CD4-positive, CD25-positive, alpha-beta regulatory T cell (primary cell): ENCODE measurements around the gene NUP88. TPM values are rescaled to one million over a fixed set of nuclear protein-coding genes. Genes with fewer than 3 reads are reported as not detected.

Source experiments
- ATAC-seq, 2 donors: fragments of 150-1000 bp; cut with Tn5 transposase; one replicate each; pipeline ENCODE4 v1.10.0; 2021; ENCODE audit warnings: low read depth in 2 of 2, moderate number of reproducible peaks in 2 of 2, moderate library complexity in 1 of 2
- DNase-seq, 3 donors: peaks; one replicate each; pipeline versions ENCODE4 v3.0.0 to v3.0.0-alpha.2; 2012 to 2022; ENCODE audit warnings: mixed read lengths in 1 of 3
- H3K27ac ChIP-seq: one replicate; pipeline ENCODE4 v1.7.0; 2013; ENCODE audit warnings: mild to moderate bottlenecking, low read length; ENCODE audit not compliant: insufficient read depth, poor library complexity, severe bottlenecking
- H3K27me3 ChIP-seq: one replicate; pipeline ENCODE4 v1.7.0; 2013; ENCODE audit warnings: low read length; ENCODE audit not compliant: control insufficient read depth, insufficient read depth
- H3K36me3 ChIP-seq: one replicate; pipeline ENCODE4 v1.7.0; 2013; ENCODE audit warnings: mild to moderate bottlenecking, low read length, moderate library complexity; ENCODE audit not compliant: control insufficient read depth, insufficient read depth
- H3K4me1 ChIP-seq: 2 replicates; pipeline ENCODE4 v1.7.0; 2013; ENCODE audit warnings: mild to moderate bottlenecking, low read length; ENCODE audit not compliant: insufficient read depth, control insufficient read depth, poor library complexity, severe bottlenecking
- H3K4me3 ChIP-seq: one replicate; pipeline ENCODE4 v1.7.0; 2013; ENCODE audit warnings: low read depth, mild to moderate bottlenecking, low read length, moderate library complexity
- H3K9me3 ChIP-seq, 2 experiments: 1 replicate in 1 of 2; 2 replicates in 1 of 2; pipeline ENCODE4 v1.7.0; 2013; ENCODE audit warnings: low read length in 2 of 2, mild to moderate bottlenecking in 1 of 2, moderate library complexity in 1 of 2; ENCODE audit not compliant: control insufficient read depth in 2 of 2
- H3K27ac Mint-ChIP-seq, 3 donors: one replicate each; pipeline ENCODE4 v1.8.0; 2020 to 2022; ENCODE audit warnings: mild to moderate bottlenecking in 3 of 3, mixed read lengths in 3 of 3, moderate library complexity in 2 of 3
- H3K27me3 Mint-ChIP-seq: one replicate; pipeline ENCODE4 v1.8.0; 2022; ENCODE audit warnings: mild to moderate bottlenecking, mixed read lengths
- H3K36me3 Mint-ChIP-seq: one replicate; pipeline ENCODE4 v1.8.0; 2020; ENCODE audit warnings: mixed read lengths
- H3K4me1 Mint-ChIP-seq, 4 donors: one replicate each; pipeline ENCODE4 v1.8.0; 2020 to 2022; ENCODE audit warnings: mixed read lengths in 4 of 4, mild to moderate bottlenecking in 1 of 4
- H3K4me3 Mint-ChIP-seq, 4 donors: one replicate each; pipeline ENCODE4 v1.8.0; 2020 to 2022; ENCODE audit warnings: mild to moderate bottlenecking in 4 of 4, mixed read lengths in 4 of 4, moderate library complexity in 3 of 4
- H3K9me3 Mint-ChIP-seq, 7 donors: one replicate each; pipeline ENCODE4 v1.8.0; 2020 to 2022; ENCODE audit warnings: mixed read lengths in 7 of 7, mild to moderate bottlenecking in 3 of 7, moderate library complexity in 2 of 7
- polyA plus RNA-seq, 4 donors: library from polyadenylated mRNA; unstranded; fragments of 300-500 nt; fragmentation: Illumina TruSeq; gene quantifications; one replicate each; pipeline ENCODE4 v1.2.3, GENCODE V29; 2021
- total RNA-seq: library from RNA; stranded (reverse); gene quantifications from one replicate; pipeline ENCODE4 v1.2.3, GENCODE V29; 2022

NUP88 gene
- total and polyA plus RNA-seq, 5 donors from 2014 or later: 86.5 to 130 (median 113) TPM

GRCh38 chr17:5418858-5419355 lies 555 bp downstream of the NUP88 start:
- no peaks in the 10 kb centered on the region for H3K27me3 ChIP-seq
- peak; percentile 28 to 38 for ATAC-seq
- H3K9me3 ChIP-seq: no peaks in the 10 kb centered on the region
- no peaks in the 10 kb centered on the region for H3K27me3 Mint-ChIP-seq
- H3K4me1 Mint-ChIP-seq: peaks cover 22 to 61% (median 28%) of the 10 kb centered on the region in 4 donors
- peaks cover 58% of the 10 kb centered on the region for H3K36me3 ChIP-seq
- peak overlapping the region; percentile 97 for H3K4me3 ChIP-seq
- H3K27ac Mint-ChIP-seq: peak overlapping the region; percentile 95 to 100 (median 99)
- peak overlapping the region; percentile 94 to 100 (median 98) for H3K4me3 Mint-ChIP-seq
- no peaks in the 10 kb centered on the region for H3K9me3 Mint-ChIP-seq
- DNase-seq: peak; percentile 59 to 89 (median 83)
- peak overlapping the region; percentile 99 for H3K27ac ChIP-seq
- H3K36me3 Mint-ChIP-seq: peaks cover 24% of the 10 kb centered on the region
- H3K4me1 ChIP-seq: peaks cover 43% of the 10 kb centered on the region

- peaks cover 59% of the 10 kb centered on the region for H3K36me3 ChIP-seq
- H3K27me3 ChIP-seq: no peaks in the 10 kb centered on the region
- Mint-ChIP-seq H3K27me3 (no peaks in the 10 kb centered on the region), H3K36me3 (peaks cover 35% of the 10 kb centered on the region), H3K27ac (no peak overlapping the region), H3K4me1 (peaks cover 20 to 69% (median 29%) of the 10 kb centered on the region in 4 donors), H3K4me3 (peak overlapping the region in 3 of 4 donors; percentile 24 to 68 (median 64)), H3K9me3 (peaks cover 0 to 1% (median 0%) of the 10 kb centered on the region in 7 donors)
- H3K4me3 ChIP-seq: peak overlapping the region; percentile 35
- no peak overlapping the region for H3K27ac ChIP-seq
- DNase-seq (no peak), ATAC-seq (no peak)
- no peaks in the 10 kb centered on the region for H3K9me3 ChIP-seq
- H3K4me1 ChIP-seq: peaks cover 42% of the 10 kb centered on the region
Observed at GRCh38 chr17:5416901-5417300, 2.6 kb downstream of the NUP88 start.

GRCh38 chr17:5413682-5414081 lies 5.8 kb downstream of the NUP88 start:
- H3K27me3 Mint-ChIP-seq: no peaks in the 10 kb centered on the region
- peaks cover 42% of the 10 kb centered on the region for H3K36me3 Mint-ChIP-seq
- ATAC-seq (no peak), DNase-seq (no peak)
- H3K27ac ChIP-seq: no peak overlapping the region
- H3K4me3 ChIP-seq: no peak overlapping the region
- H3K4me1 ChIP-seq: peaks cover 26% of the 10 kb centered on the region
- peaks cover 0 to 1% (median 0%) of the 10 kb centered on the region in 7 donors for H3K9me3 Mint-ChIP-seq
- H3K27ac Mint-ChIP-seq: no peak overlapping the region
- H3K36me3 ChIP-seq: peaks cover 81% of the 10 kb centered on the region
- no peak overlapping the region for H3K4me3 Mint-ChIP-seq
- no peaks in the 10 kb centered on the region for H3K27me3 ChIP-seq
- H3K9me3 ChIP-seq: no peaks in the 10 kb centered on the region
- H3K4me1 Mint-ChIP-seq: peaks cover 13 to 69% (median 31%) of the 10 kb centered on the region in 4 donors

- ATAC-seq (no peak), DNase-seq (no peak)
- Histone ChIP-seq H3K36me3 (peaks cover 93% of the 10 kb centered on the region), H3K9me3 (no peaks in the 10 kb centered on the region), H3K4me3 (no peak overlapping the region), H3K4me1 (peaks cover 4% of the 10 kb centered on the region), H3K27ac (no peak overlapping the region), H3K27me3 (no peaks in the 10 kb centered on the region)
- H3K27me3 Mint-ChIP-seq: no peaks in the 10 kb centered on the region
- no peak overlapping the region for H3K27ac Mint-ChIP-seq
- peaks cover 11 to 44% (median 24%) of the 10 kb centered on the region in 4 donors for H3K4me1 Mint-ChIP-seq
- peaks cover 0 to 1% (median 0%) of the 10 kb centered on the region in 7 donors for H3K9me3 Mint-ChIP-seq
- peaks cover 39% of the 10 kb centered on the region for H3K36me3 Mint-ChIP-seq
- H3K4me3 Mint-ChIP-seq: no peak overlapping the region
Observed at GRCh38 chr17:5410594-5411272, 8.7 kb downstream of the NUP88 start.

- Mint-ChIP-seq H3K4me1 (peaks cover 11 to 38% (median 22%) of the 10 kb centered on the region in 4 donors), H3K27ac (no peak overlapping the region), H3K9me3 (no peaks in the 10 kb centered on the region)
Observed at GRCh38 chr17:5408186-5408585, 11.3 kb downstream of the NUP88 start.

GRCh38 chr17:5405400-5405799 lies 14.1 kb downstream of the NUP88 start:
- H3K27me3 ChIP-seq: no peaks in the 10 kb centered on the region
- no peak overlapping the region for H3K4me3 Mint-ChIP-seq
- peaks cover 21% of the 10 kb centered on the region for H3K36me3 Mint-ChIP-seq
- DNase-seq (no peak), ATAC-seq (no peak)
- H3K36me3 ChIP-seq: peaks cover 93% of the 10 kb centered on the region
- no peak overlapping the region for H3K27ac Mint-ChIP-seq
- peaks cover 8 to 15% (median 11%) of the 10 kb centered on the region in 4 donors for H3K4me1 Mint-ChIP-seq
- H3K27me3 Mint-ChIP-seq: no peaks in the 10 kb centered on the region
- no peaks in the 10 kb centered on the region for H3K4me1 ChIP-seq
- no peaks in the 10 kb centered on the region for H3K9me3 Mint-ChIP-seq
- H3K4me3 ChIP-seq: no peak overlapping the region
- no peak overlapping the region for H3K27ac ChIP-seq
- no peaks in the 10 kb centered on the region for H3K9me3 ChIP-seq

More at GRCh38 chr17:5408186-5408585, 11.3 kb downstream of the NUP88 start:
- Histone ChIP-seq H3K4me1 (no peaks in the 10 kb centered on the region), H3K27me3 (no peaks in the 10 kb centered on the region), H3K36me3 (peaks cover 94% of the 10 kb centered on the region), H3K27ac (no peak overlapping the region), H3K4me3 (no peak overlapping the region), H3K9me3 (no peaks in the 10 kb centered on the region)
- no peak for ATAC-seq
- DNase-seq: no peak
- Mint-ChIP-seq H3K27me3 (no peaks in the 10 kb centered on the region), H3K36me3 (peaks cover 38% of the 10 kb centered on the region), H3K4me3 (no peak overlapping the region)

- Histone ChIP-seq H3K4me1 (no peaks in the 10 kb centered on the region), H3K27ac (no peak overlapping the region), H3K4me3 (no peak overlapping the region), H3K36me3 (peaks cover 90% of the 10 kb centered on the region), H3K9me3 (no peaks in the 10 kb centered on the region), H3K27me3 (no peaks in the 10 kb centered on the region)
- ATAC-seq (no peak), DNase-seq (no peak)
- Mint-ChIP-seq H3K27ac (no peak overlapping the region), H3K4me1 (peaks cover 0 to 5% (median 1%) of the 10 kb centered on the region in 4 donors), H3K27me3 (no peaks in the 10 kb centered on the region), H3K4me3 (no peak overlapping the region), H3K9me3 (no peaks in the 10 kb centered on the region), H3K36me3 (peaks cover 29% of the 10 kb centered on the region)
Observed at GRCh38 chr17:5399767-5400166, 19.7 kb downstream of the NUP88 start.

- Histone ChIP-seq H3K27me3 (no peaks in the 10 kb centered on the region), H3K9me3 (no peaks in the 10 kb centered on the region), H3K4me1 (no peaks in the 10 kb centered on the region), H3K27ac (no peak overlapping the region), H3K36me3 (peaks cover 89% of the 10 kb centered on the region), H3K4me3 (no peak overlapping the region)
- Mint-ChIP-seq H3K9me3 (no peaks in the 10 kb centered on the region), H3K27ac (no peak overlapping the region), H3K4me3 (no peak overlapping the region), H3K4me1 (peaks cover 0 to 6% (median 2%) of the 10 kb centered on the region in 4 donors), H3K36me3 (peaks cover 46% of the 10 kb centered on the region), H3K27me3 (no peaks in the 10 kb centered on the region)
- DNase-seq: no peak
- ATAC-seq: no peak
Observed at GRCh38 chr17:5396612-5397011, 22.9 kb downstream of the NUP88 start.
